22Rv1 (cell line): ENCODE results near the gene SETBP1.

Experiments used
- H3K27ac ChIP-seq: fragments of 450-650 bp; 2 replicates; pipeline ENCODE4 v1.5.1; 2017
- ZFX ChIP-seq: fragments of 450-650 bp; IDR thresholded peaks from 2 replicates; pipeline ENCODE4 v1.6.1; 2017; ENCODE audit warnings: antibody characterized with exemption, borderline replicate concordance
- TF ChIP-seq, protein P1 (sequence below): fragments of 450-650 bp; IDR thresholded peaks from 2 replicates; pipeline ENCODE4 v1.5.1; 2017; ENCODE audit warnings: mild to moderate bottlenecking

Gene SETBP1

DNA sequence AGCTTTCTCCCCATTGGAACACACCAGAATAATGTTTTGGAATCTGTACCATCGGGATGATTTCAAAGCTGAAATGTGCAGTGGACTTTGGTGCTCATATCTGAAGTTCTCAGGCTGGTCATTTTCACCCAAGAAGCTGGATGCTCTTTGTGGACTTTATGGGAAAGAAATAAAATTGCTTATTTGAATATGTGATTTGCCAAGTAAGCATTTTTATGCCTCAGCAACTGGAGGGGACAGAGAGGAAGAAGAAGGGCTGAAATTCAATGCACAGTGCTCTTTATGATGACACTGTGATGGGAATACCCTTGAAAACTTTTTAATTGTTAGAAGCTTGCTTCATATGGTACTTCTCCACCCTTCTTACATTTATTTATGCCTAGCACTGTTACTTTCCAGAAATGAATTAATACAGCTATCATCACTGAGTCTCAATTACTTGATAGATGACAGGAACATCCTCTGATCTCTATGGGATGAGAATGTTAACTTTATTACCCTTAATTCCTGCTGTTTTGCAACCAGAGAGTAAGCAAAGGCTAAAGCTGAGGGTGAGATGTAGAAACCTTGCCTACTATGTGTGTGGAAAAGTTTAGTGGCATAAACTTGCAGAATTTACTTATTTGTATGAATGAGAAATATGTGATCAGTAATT is 23.6 kb downstream of the SETBP1 start:
- TF ChIP-seq, protein P1, sequence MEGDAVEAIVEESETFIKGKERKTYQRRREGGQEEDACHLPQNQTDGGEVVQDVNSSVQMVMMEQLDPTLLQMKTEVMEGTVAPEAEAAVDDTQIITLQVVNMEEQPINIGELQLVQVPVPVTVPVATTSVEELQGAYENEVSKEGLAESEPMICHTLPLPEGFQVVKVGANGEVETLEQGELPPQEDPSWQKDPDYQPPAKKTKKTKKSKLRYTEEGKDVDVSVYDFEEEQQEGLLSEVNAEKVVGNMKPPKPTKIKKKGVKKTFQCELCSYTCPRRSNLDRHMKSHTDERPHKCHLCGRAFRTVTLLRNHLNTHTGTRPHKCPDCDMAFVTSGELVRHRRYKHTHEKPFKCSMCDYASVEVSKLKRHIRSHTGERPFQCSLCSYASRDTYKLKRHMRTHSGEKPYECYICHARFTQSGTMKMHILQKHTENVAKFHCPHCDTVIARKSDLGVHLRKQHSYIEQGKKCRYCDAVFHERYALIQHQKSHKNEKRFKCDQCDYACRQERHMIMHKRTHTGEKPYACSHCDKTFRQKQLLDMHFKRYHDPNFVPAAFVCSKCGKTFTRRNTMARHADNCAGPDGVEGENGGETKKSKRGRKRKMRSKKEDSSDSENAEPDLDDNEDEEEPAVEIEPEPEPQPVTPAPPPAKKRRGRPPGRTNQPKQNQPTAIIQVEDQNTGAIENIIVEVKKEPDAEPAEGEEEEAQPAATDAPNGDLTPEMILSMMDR, result no peak
- no peak for TF ChIP-seq ZFX
- H3K27ac ChIP-seq, result no peak overlapping the region

DNA sequence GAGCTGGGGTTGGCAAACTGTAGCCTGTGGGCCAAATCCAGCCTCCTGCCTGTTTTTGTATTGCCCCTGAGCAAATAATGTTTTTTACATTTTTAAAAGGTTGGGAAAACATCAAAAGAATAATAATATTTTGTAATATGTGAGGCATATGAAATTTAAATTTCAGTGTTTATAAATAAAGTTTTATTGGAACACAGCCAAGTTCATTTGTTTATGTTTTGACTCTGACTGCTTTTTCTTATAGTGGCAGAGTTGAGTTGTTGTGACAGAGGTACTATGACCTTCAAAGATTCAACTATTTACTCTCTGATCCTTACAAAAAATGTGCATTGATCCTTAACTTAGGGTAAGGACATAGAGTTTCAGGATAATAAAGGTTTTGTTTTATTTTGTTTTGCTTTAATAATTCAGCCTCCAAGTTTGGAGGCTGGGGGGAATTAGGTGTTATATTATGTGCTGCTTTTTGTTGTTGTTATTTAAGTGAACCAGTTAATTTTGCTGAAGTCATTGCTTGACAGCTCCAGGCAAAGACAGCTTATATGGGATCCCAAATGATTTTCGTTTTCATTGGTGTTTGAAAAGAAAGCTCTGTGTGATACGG is 24.5 kb downstream of the SETBP1 start:
- TF ChIP-seq, protein P1, result no peak
- no peak for TF ChIP-seq ZFX
- no peak overlapping the region for H3K27ac ChIP-seq

DNA sequence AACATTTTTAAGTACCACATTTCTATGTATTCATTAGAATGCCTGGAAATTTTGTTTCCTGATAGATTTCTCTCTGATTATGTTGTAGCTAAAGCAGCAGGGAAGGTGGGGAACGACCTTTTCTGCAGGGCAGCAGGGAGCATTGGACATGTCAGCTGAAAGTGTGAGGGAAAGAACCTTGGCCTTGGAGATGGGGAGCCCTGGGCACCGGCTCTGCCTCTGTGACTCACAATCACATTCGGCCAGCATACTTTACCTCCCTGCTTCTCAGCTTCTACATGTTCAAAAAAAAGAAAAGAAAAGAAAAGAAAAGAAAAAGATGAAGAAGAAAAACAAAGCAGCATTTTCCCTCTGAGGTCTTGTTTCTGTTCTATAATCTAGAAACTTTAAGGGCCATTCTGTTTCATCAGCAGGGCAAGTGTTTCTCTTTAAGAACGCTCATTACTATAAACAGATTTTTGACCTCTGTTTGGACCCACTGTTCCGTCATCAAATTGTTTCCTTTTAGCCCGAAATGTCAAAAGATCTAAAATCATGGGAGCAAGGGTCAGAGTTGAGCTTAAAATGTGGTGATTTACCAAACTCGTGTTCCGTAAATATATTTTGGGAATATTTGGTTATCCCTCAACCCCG is 27.9 kb downstream of the SETBP1 start:
- H3K27ac ChIP-seq, result no peak overlapping the region
- TF ChIP-seq, protein P1, result no peak
- TF ChIP-seq ZFX, result no peak

DNA sequence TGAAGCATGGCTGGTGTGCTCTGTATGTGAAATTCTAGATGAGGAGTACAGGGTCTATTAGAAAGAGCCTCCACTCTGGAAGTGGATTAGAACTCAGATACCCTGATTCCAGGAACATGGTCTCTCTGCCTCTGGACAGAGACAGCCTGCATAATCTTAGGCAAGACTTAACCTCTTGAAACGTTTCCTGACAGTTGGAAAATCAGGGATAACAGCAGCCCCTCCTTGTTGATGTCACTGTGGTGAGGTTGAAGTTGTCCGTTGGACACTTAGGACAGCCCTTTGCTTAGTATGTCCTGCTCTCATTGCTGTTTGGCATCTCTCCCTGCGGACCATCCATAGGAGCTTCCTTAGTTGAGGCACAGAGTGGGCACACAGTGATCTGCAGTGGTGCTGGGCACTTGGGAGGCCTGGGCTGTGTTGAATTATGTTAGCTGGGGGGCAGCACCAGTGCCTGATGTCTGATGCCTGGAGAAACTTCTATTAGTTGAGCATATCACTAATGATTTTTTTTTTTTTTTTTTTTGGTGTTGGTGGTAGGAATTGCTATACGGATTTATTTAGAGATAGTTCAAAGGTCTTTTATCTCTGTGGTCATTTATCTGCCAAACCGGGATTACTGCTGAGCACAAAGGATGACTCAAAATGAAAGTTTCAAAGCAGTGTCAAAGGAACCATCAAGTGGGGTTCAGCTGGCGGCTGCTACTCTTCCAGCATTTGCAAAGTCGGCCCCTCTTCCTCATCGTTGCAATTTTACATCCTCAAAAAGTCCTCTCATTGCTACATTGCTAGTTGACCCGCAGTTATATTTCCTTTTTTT is 28.8 kb downstream of the SETBP1 start:
- H3K27ac ChIP-seq, result no peak overlapping the region
- no peak for TF ChIP-seq ZFX
- TF ChIP-seq, protein P1, result no peak

DNA sequence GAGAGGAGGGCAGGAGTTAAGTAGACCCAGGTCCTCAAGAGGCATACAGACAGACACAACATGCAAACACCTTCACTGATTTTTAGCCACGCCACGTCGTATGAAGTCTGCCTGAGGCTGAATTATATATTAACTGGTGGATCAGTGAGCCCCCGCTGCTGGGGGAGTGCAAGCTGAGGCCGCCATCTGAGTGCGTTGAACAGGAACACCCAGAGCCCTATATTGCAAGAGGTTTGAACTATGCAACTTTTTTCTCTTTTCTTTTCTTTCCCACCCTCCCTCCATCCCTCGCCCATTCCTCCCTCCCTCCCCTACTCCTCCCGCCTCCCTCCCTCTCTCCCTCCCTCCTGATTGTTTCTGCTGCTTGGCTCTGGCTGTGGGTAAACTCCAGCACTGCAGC is 30.2 kb downstream of the SETBP1 start:
- no peak overlapping the region for H3K27ac ChIP-seq
- TF ChIP-seq, protein P1, result no peak
- TF ChIP-seq ZFX, result no peak

DNA sequence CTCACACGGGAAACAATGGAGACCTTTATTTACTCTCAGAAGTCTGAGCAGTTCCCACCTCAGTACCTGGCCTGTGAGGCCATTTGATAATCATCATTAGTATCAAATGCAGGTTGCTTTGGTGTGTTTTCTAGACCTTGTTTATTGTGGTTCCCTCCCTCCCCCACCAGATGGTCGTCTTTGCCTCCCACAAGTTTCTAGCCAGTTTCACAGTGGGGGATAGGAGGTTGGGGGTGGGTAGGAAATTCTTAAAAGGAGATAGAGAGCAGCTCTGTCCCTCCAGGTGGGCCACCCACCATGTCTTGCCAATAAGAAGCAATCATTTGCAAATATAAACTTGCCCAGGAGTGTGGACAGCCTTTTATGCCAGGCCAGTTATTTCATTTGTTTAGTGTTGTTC is 31.3 kb downstream of the SETBP1 start:
- no peak for TF ChIP-seq ZFX
- TF ChIP-seq, protein P1, result no peak
- no peak overlapping the region for H3K27ac ChIP-seq
